Measurements from ENCODE around the gene TMC6. TPM values are rescaled to one million over a fixed set of nuclear protein-coding genes. Genes with fewer than 3 reads are reported as not detected.

Gene TMC6
- total and polyA plus RNA-seq, 2 of the 13 experiments (the other 11 are each of a cell fraction or from before 2014, with no cell fraction given), result 48.4 to 99.1 TPM

- TF ChIP-seq MYPOP (CRISPR knock-in tag; IDR thresholded peaks at IDR 0.05) (0 out of 2 replicates have a peak, but pooled peaks have one; percentile 14), HNF1A (IDR thresholded peaks at IDR 0.05; ENCODE audit: low read depth) (peak; percentile 81), HNF1A (CRISPR knock-in tag; IDR thresholded peaks at IDR 0.05; ENCODE audit: borderline replicate concordance) (peak; percentile 75), THAP7 (CRISPR knock-in tag; IDR thresholded peaks at IDR 0.05) (0 out of 2 replicates have a peak, but pooled peaks have one; percentile 47), ZNF138 (CRISPR knock-in tag; IDR thresholded peaks at IDR 0.05; ENCODE audit: low read depth) (no peak), HNRNPLL (IDR thresholded peaks at IDR 0.05; ENCODE audit: low read depth, low read length, poor library complexity, severe bottlenecking) (no peak), ZMYM4 (CRISPR knock-in tag; IDR thresholded peaks at IDR 0.05) (no peak), ZNF337 (CRISPR knock-in tag; IDR thresholded peaks at IDR 0.05; ENCODE audit: borderline replicate concordance, low read depth) (peak; percentile 5; the same call in 1 of the 2 replicates), BCL3 (CRISPR knock-in tag; IDR thresholded peaks at IDR 0.05) (0 out of 2 replicates have a peak, but pooled peaks have one; percentile 8), ETV5 (CRISPR knock-in tag; IDR thresholded peaks at IDR 0.05; ENCODE audit: borderline replicate concordance) (peak; percentile 26; the same call in 1 of the 2 replicates), SP2 (CRISPR knock-in tag; IDR thresholded peaks at IDR 0.05) (no peak), ZNF543 (CRISPR knock-in tag; IDR thresholded peaks at IDR 0.05) (peak; percentile 53; the same call in 1 of the 2 replicates), ZNF761 (CRISPR knock-in tag; conservative IDR thresholded peaks at IDR 0.05) (no peak), HBP1 (CRISPR knock-in tag; IDR thresholded peaks at IDR 0.05; ENCODE audit: low read depth) (no peak), ZNF225 (CRISPR knock-in tag; IDR thresholded peaks at IDR 0.05) (no peak), HNF1B (CRISPR knock-in tag; IDR thresholded peaks at IDR 0.05) (0 out of 2 replicates have a peak, but pooled peaks have one; percentile 49), ZC3H13 (CRISPR knock-in tag; IDR thresholded peaks at IDR 0.05) (no peak), NFKB2 (CRISPR knock-in tag; IDR thresholded peaks at IDR 0.05; ENCODE audit: borderline replicate concordance) (no peak), ZNF12 (CRISPR knock-in tag; IDR thresholded peaks at IDR 0.05) (0 out of 2 replicates have a peak, but pooled peaks have one; percentile 38)
These were observed 23.0 kb upstream of the TMC6 start (continued) for GRCh38 chr17:78151514-78152008.

Data from HepG2 (cell line).